Hepatocyte (in vitro differentiated cells): ENCODE measurements around the gene GRID1. TPM values are rescaled to one million over a fixed set of nuclear protein-coding genes. Genes with fewer than 3 reads are reported as not detected.

Experiments used
- DNase-seq: peaks from one replicate; pipeline ENCODE4 v3.0.0-alpha.2; 2016; ENCODE audit warnings: low spot score
- H2AFZ ChIP-seq: fragments of 200-600 bp; sonication (generic); 2 replicates; pipeline ENCODE4 v1.6.0; 2016; ENCODE audit warnings: antibody characterized with exemption, mild to moderate bottlenecking
- H3K27ac ChIP-seq: fragments of 200-600 bp; sonication (generic); 2 replicates; pipeline ENCODE4 v1.5.1; 2016; ENCODE audit warnings: mild to moderate bottlenecking
- H3K27me3 ChIP-seq: fragments of 200-600 bp; sonication (generic); 2 replicates; pipeline ENCODE4 v1.6.1; 2016
- H3K36me3 ChIP-seq: fragments of 200-600 bp; sonication (generic); replicated peaks from 2 replicates; pipeline ENCODE4 v1.5.1; 2016; ENCODE audit warnings: low read depth; ENCODE audit not compliant: insufficient read depth
- H3K4me1 ChIP-seq: fragments of 200-600 bp; sonication (generic); 2 replicates; pipeline ENCODE4 v1.5.1; 2016; ENCODE audit warnings: mild to moderate bottlenecking, moderate library complexity; ENCODE audit not compliant: insufficient read depth
- H3K4me2 ChIP-seq: fragments of 200-600 bp; sonication (generic); 2 replicates; pipeline ENCODE4 v1.6.0; 2016
- H3K4me3 ChIP-seq: fragments of 200-600 bp; sonication (generic); 2 replicates; pipeline ENCODE4 v1.5.1; 2016; ENCODE audit warnings: mild to moderate bottlenecking
- H3K79me2 ChIP-seq: fragments of 200-600 bp; sonication (generic); 2 replicates; pipeline ENCODE4 v1.6.0; 2017; ENCODE audit warnings: mild to moderate bottlenecking
- H3K9me2 ChIP-seq: fragments of 200-600 bp; sonication (generic); replicated peaks from 2 replicates; pipeline ENCODE4 v1.6.0; 2017; ENCODE audit warnings: mild to moderate bottlenecking; ENCODE audit not compliant: insufficient read depth
- H3K9me3 ChIP-seq: fragments of 200-600 bp; sonication (generic); 2 replicates; pipeline ENCODE4 v1.5.1; 2016; ENCODE audit warnings: low read depth, mild to moderate bottlenecking
- H4K20me1 ChIP-seq: fragments of 200-600 bp; sonication (generic); 2 replicates; pipeline ENCODE4 v1.6.0; 2016; ENCODE audit warnings: mild to moderate bottlenecking; ENCODE audit not compliant: insufficient read depth, poor library complexity, severe bottlenecking
- EZH2 ChIP-seq: fragments of 200-600 bp; sonication (generic); IDR thresholded peaks from 2 replicates; pipeline ENCODE4 v1.6.1; 2016; ENCODE audit warnings: antibody characterized with exemption, mild to moderate bottlenecking, borderline replicate concordance
- EZH2phosphoT487 ChIP-seq: fragments of 200-600 bp; sonication (generic); IDR thresholded peaks from one replicate; pipeline ENCODE4 v1.6.1; 2018; ENCODE audit warnings: antibody characterized with exemption, mild to moderate bottlenecking, low read depth, moderate library complexity; ENCODE audit not compliant: unreplicated experiment, severe bottlenecking
- WGBS: methylation state at CpG from one replicate; pipeline ENCODE4 v1.1.6; 2016; ENCODE audit warnings: low lambda C conversion rate; ENCODE audit errors: missing lambda C conversion rate; 5-methylcytosine and 5-hydroxymethylcytosine counted together
- microRNA counts: library from miRNA; unstranded; fragments of <30 nt; microRNA quantifications from one replicate; lab custom pipeline; 2017
- microRNA-seq: library from miRNA; unstranded; fragments of <30 nt; microRNA quantifications from one replicate; pipeline ENCODE4, GENCODE V29; 2017
- polyA plus RNA-seq: library from polyadenylated mRNA; unstranded; fragments of >200 nt; fragmentation: Nextera tagmentation; extraction: Ambion mirVana; gene quantifications from 2 replicates; pipeline ENCODE4 v1.2.1, GENCODE V29; 2016
- small RNA-seq: library from RNA; depleted of rRNA; stranded (forward); fragments of <200 nt; gene quantifications from one replicate; pipeline ENCODE3, GENCODE V24; 2014
- total RNA-seq: library from RNA; depleted of rRNA; stranded (reverse); fragments of >200 nt; gene quantifications from 2 replicates; pipeline ENCODE4 v1.2.3, GENCODE V29; 2014
- TF ChIP-seq, protein P1 (sequence below): fragments of 200-600 bp; sonication (generic); IDR thresholded peaks from 2 replicates; pipeline ENCODE4 v1.5.1; 2016; ENCODE audit warnings: antibody characterized with exemption, mild to moderate bottlenecking; ENCODE audit not compliant: poor library complexity

GRID1 gene
- total and polyA plus RNA-seq, 2 experiments from 2014 or later: 0.07 to 0.37 TPM

GRCh38 chr10:85557077-85557476 is 809.5 kb downstream of the GRID1 start:
- H3K9me2 ChIP-seq: no peaks in the 10 kb centered on the region
- TF ChIP-seq EZH2phosphoT487: no peak
- no peak for TF ChIP-seq EZH2
- TF ChIP-seq, protein P1, sequence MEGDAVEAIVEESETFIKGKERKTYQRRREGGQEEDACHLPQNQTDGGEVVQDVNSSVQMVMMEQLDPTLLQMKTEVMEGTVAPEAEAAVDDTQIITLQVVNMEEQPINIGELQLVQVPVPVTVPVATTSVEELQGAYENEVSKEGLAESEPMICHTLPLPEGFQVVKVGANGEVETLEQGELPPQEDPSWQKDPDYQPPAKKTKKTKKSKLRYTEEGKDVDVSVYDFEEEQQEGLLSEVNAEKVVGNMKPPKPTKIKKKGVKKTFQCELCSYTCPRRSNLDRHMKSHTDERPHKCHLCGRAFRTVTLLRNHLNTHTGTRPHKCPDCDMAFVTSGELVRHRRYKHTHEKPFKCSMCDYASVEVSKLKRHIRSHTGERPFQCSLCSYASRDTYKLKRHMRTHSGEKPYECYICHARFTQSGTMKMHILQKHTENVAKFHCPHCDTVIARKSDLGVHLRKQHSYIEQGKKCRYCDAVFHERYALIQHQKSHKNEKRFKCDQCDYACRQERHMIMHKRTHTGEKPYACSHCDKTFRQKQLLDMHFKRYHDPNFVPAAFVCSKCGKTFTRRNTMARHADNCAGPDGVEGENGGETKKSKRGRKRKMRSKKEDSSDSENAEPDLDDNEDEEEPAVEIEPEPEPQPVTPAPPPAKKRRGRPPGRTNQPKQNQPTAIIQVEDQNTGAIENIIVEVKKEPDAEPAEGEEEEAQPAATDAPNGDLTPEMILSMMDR: no peak
- no peak overlapping the region for H3K27ac ChIP-seq
- WGBS: 82% methylated on average over 2 of the region's 2 CpGs
- no peaks in the 10 kb centered on the region for H3K4me1 ChIP-seq
- no peaks in the 10 kb centered on the region for H4K20me1 ChIP-seq
- H3K79me2 ChIP-seq: no peaks in the 10 kb centered on the region
- H3K4me3 ChIP-seq: no peak overlapping the region
- no peaks in the 10 kb centered on the region for H3K27me3 ChIP-seq
- no peak overlapping the region for H2AFZ ChIP-seq
- H3K36me3 ChIP-seq: no peaks in the 10 kb centered on the region
- H3K4me2 ChIP-seq: no peak overlapping the region
- no peaks in the 10 kb centered on the region for H3K9me3 ChIP-seq
- DNase-seq: no peak

MicroRNA genes within 50 kb of the gene (microRNA counts, 767-probe panel; counts per million panel counts)
- not detected for microRNA hsa-miR-346 (lab: Ali Mortazavi, UCI)

Small RNA genes lying within 50 kb of the gene (microRNA-seq; reads per million reads assigned to microRNA genes)
- 7.6 reads per million, percentile 19 among the genes with 10 or more reads in this experiment for gene MIR346

Small RNA genes lying within 50 kb of the gene (small RNA-seq; reads per million reads assigned to genes)
- not detected for gene MIR346
- not detected for gene RF02271
- gene RN7SKP238: not detected
- not detected for gene RNA5SP322

Other genes with a start within 250 kb of the GRID1 start
- gene WAPL, start 155.0 kb upstream of the GRID1 start, total RNA-seq: 36.5 and 41.4 TPM in 2 replicates
- gene WAPL, start 155.0 kb upstream of the GRID1 start, polyA plus RNA-seq: 17.2 and 19.4 TPM in 2 replicates